Measurements from ENCODE around the gene SULT2A1.
"Not testable (repeated sequence)": the region's sequence is repeated elsewhere in the genome, so short reads cannot be mapped to it uniquely, and the experiment has no call there.

DNA sequence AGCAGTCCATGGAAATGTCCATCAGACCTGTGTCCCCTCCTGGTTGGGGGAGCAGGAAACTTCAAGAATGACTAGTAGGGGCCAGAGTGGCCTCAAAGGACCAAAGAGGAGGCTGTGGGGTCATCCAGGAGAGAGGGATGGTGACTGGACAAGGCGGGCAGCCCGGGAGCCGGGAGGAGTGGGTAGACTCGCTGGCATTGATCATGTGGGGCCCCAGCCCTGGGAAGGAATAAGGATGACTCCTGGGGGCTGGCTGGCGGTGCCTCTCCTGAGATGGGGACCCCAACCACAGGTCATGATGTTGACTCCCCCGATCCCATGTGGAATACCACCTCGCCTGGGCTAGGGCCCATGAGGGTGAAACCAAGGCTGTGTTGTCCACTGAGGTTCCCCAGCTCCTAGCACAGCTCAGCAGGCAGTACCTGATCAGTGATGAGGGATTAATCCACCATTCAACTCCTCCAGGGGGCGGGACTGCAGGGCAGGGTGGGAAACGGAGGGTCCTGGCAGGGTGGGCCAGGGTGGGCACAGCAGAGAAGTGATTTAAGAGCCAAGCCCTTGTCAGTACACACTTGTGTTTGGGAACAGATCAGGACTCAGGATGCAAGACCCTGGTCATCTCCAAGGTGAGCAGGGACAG is 27.3 kb downstream of the SULT2A1 start, which contains the start of gene TPRX2:
- TF ChIP-seq, protein P1, sequence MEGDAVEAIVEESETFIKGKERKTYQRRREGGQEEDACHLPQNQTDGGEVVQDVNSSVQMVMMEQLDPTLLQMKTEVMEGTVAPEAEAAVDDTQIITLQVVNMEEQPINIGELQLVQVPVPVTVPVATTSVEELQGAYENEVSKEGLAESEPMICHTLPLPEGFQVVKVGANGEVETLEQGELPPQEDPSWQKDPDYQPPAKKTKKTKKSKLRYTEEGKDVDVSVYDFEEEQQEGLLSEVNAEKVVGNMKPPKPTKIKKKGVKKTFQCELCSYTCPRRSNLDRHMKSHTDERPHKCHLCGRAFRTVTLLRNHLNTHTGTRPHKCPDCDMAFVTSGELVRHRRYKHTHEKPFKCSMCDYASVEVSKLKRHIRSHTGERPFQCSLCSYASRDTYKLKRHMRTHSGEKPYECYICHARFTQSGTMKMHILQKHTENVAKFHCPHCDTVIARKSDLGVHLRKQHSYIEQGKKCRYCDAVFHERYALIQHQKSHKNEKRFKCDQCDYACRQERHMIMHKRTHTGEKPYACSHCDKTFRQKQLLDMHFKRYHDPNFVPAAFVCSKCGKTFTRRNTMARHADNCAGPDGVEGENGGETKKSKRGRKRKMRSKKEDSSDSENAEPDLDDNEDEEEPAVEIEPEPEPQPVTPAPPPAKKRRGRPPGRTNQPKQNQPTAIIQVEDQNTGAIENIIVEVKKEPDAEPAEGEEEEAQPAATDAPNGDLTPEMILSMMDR (conservative IDR thresholded peaks at IDR 0.05; ENCODE audit: low read length), result not testable (repeated sequence)
- TF ChIP-seq EZH2phosphoT487 (IDR thresholded peaks at IDR 0.05; ENCODE audit: borderline replicate concordance), result not testable (repeated sequence)
